ENCODE measurements around the gene TENT4A. TPM values are rescaled to one million over a fixed set of nuclear protein-coding genes. Genes with fewer than 3 reads are reported as not detected.
"Not testable (repeated sequence)": the region's sequence is repeated elsewhere in the genome, so short reads cannot be mapped to it uniquely, and the experiment has no call there.

The TENT4A gene
- total and polyA plus RNA-seq, 7 experiments from 2014 or later = 1.6 to 61.4 (median 50.7) TPM

DNA sequence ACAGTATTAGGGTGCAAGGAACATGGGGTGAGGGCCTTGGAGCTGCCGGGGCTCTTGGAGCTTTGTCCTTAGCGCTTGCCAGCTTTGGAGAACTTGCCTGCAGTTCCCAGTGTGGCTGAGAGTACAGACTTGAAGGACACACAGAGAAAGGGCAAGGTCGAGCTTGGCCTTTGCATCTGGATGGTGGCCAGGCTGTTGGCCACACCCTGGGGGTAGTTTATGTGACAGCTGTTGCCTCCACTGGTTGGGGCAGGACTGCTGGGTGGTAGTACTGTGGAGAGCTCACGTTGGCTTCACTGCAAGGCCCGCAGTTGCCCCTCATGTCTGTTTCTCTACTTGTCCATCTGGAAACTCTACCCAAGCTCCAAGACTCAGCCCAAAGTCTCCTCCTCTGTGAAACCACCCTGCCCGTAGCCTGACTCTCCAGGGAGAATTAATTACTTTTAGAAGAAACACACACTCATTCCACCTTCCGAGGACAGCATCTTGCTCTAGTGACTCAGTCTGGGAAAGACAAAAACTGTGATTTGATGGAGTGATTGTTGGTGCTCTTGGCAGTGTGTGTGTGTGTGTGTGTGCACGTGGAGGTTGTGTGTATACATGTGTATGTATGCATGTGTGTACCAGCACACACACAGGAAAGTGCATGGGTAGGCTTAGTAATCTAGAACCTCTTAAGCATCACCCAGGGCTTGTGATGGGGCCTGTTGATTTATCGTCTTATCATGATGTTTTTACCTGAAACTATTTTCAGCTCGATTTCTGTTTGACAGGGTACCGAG is 57.8 kb downstream of the TENT4A start:
- no peak overlapping the region for H3K27ac Mint-ChIP-seq
- H3K9me3 Mint-ChIP-seq = no peaks in the 10 kb centered on the region
- ATAC-seq = no peak
- H3K36me3 Mint-ChIP-seq = no peaks in the 10 kb centered on the region
- Histone ChIP-seq H3K27ac (ENCODE audit: low read depth, low read length) (no peak overlapping the region), H3K4me1 (ENCODE audit: control insufficient read depth in 2 of 2, insufficient read depth in 2 of 2, low read length in 2 of 2) (no peaks in the 10 kb centered on the region), H3K4me3 (ENCODE audit: low read length) (no peak overlapping the region), H3K9me3 (ENCODE audit: control insufficient read depth in 2 of 3, low read length in 3 of 3) (no peaks in the 10 kb centered on the region), H3K27me3 (ENCODE audit: control insufficient read depth in 2 of 2, insufficient read depth in 2 of 2, low read length in 2 of 2) (no peaks in the 10 kb centered on the region), H3K36me3 (ENCODE audit: control insufficient read depth in 2 of 3, insufficient read depth in 3 of 3, low read length in 3 of 3) (no peaks in the 10 kb centered on the region)
- H3K4me1 Mint-ChIP-seq = peaks cover 4 to 18% (median 11%) of the 10 kb centered on the region in 7 donors
- POLR2A ChIA-PET = no interaction called here
- H3K4me3 Mint-ChIP-seq = no peak overlapping the region
- DNase-seq = no peak
- intact Hi-C loops (cut with micrococcal nuclease) = no loop called here
- CTCF ChIA-PET = no interaction called here
- peaks cover 6 to 13% (median 10%) of the 10 kb centered on the region in 5 donors for H3K27me3 Mint-ChIP-seq

DNA sequence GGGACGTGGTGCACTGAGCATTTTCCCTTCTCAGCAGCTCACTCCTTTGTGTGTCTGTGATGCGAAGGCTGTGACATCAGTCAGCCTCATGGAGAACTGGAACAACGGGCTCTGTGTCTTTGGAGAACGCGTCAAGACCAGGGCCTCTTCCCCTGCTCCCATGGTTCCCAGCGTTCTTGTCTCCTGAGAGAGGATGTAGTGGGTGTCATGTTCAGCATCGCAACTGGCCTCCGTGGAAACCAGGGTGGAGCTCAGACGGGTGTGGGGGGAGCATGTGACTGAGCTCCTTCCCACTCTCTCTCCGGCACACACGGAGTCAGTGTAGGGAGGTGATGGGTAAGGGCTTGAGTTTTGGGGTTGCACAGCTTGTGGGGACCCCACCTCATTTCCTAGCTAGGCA is 59.7 kb downstream of the TENT4A start:
- Mint-ChIP-seq H3K27ac (no peak overlapping the region), H3K9me3 (no peaks in the 10 kb centered on the region), H3K4me1 (peaks cover 4 to 16% (median 10%) of the 10 kb centered on the region in 7 donors), H3K36me3 (no peaks in the 10 kb centered on the region), H3K4me3 (peak overlapping the region in 4 of 10 donors; percentile 45 to 66 (median 60)), H3K27me3 (peaks cover 10 to 19% (median 13%) of the 10 kb centered on the region in 5 donors)
- ChIA-PET CTCF (interaction anchor here (0.7 kb wide), 1 partner anchor 120 kb away, joined by 3 read pairs; no protein-coding TSS in a partner anchor), POLR2A (no interaction called here)
- DNase-seq = no peak
- Histone ChIP-seq H3K27ac (ENCODE audit: low read depth, low read length) (no peak overlapping the region), H3K27me3 (ENCODE audit: control insufficient read depth in 2 of 2, insufficient read depth in 2 of 2, low read length in 2 of 2) (no peaks in the 10 kb centered on the region), H3K9me3 (ENCODE audit: control insufficient read depth in 2 of 3, low read length in 3 of 3) (no peaks in the 10 kb centered on the region), H3K4me3 (ENCODE audit: low read length) (no peak overlapping the region), H3K36me3 (ENCODE audit: control insufficient read depth in 2 of 3, insufficient read depth in 3 of 3, low read length in 3 of 3) (no peaks in the 10 kb centered on the region), H3K4me1 (ENCODE audit: control insufficient read depth in 2 of 2, insufficient read depth in 2 of 2, low read length in 2 of 2) (no peaks in the 10 kb centered on the region)
- ATAC-seq = no peak
- intact Hi-C loops (cut with micrococcal nuclease) = no loop called here

- CTCF ChIA-PET = no interaction called here
- Histone ChIP-seq H3K9me3 (ENCODE audit: control insufficient read depth in 2 of 3, low read length in 3 of 3) (no peaks in the 10 kb centered on the region), H3K36me3 (ENCODE audit: control insufficient read depth in 2 of 3, insufficient read depth in 3 of 3, low read length in 3 of 3) (no peaks in the 10 kb centered on the region), H3K4me1 (ENCODE audit: control insufficient read depth in 2 of 2, insufficient read depth in 2 of 2, low read length in 2 of 2) (no peaks in the 10 kb centered on the region), H3K27me3 (ENCODE audit: control insufficient read depth in 2 of 2, insufficient read depth in 2 of 2, low read length in 2 of 2) (no peaks in the 10 kb centered on the region), H3K4me3 (ENCODE audit: low read length) (no peak overlapping the region), H3K27ac (ENCODE audit: low read depth, low read length) (no peak overlapping the region)
- H3K4me1 Mint-ChIP-seq = peaks cover 4 to 16% (median 10%) of the 10 kb centered on the region in 7 donors
- peak overlapping the region in 5 of 10 donors; percentile 38 to 66 (median 59) for H3K4me3 Mint-ChIP-seq
- no peaks in the 10 kb centered on the region for H3K9me3 Mint-ChIP-seq
- ATAC-seq (no peak), DNase-seq (no peak)
- POLR2A ChIA-PET = no interaction called here
- H3K27ac Mint-ChIP-seq = no peak overlapping the region
- intact Hi-C loops (cut with micrococcal nuclease) = no loop called here
- H3K36me3 Mint-ChIP-seq = no peaks in the 10 kb centered on the region
- H3K27me3 Mint-ChIP-seq = peaks cover 11 to 21% (median 13%) of the 10 kb centered on the region in 5 donors
These were observed 60.3 kb downstream of the TENT4A start for GRCh38 chr5:6773342-6774035.

DNA sequence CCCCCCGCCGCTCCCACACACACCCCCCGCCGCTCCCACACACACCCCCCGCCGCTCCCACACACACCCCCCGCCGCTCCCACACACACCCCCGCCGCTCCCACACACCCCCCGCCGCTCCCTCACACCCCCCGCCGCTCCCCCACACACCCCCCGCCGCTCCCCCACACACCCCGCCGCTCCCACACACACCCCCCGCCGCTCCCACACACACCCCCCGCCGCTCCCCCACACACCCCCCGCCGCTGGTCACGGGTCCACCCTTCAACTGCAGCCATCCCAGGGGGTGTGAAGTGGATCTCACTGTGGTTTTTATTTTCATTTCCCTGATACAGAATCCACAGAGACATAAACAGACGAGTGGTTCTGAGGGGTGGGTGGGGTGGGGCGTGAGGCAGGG is 61.0 kb downstream of the TENT4A start:
- peaks cover 11 to 22% (median 13%) of the 10 kb centered on the region in 5 donors for H3K27me3 Mint-ChIP-seq
- H3K27ac ChIP-seq (ENCODE audit: low read depth, low read length); H3K9me3 Mint-ChIP-seq; DNase-seq; H3K4me3 ChIP-seq (ENCODE audit: low read length); POLR2A ChIA-PET; CTCF ChIA-PET; H3K36me3 ChIP-seq (ENCODE audit: control insufficient read depth in 2 of 3, insufficient read depth in 3 of 3, low read length in 3 of 3); H3K27ac Mint-ChIP-seq; ATAC-seq; H3K9me3 ChIP-seq (ENCODE audit: control insufficient read depth in 2 of 3, low read length in 3 of 3); H3K27me3 ChIP-seq (ENCODE audit: control insufficient read depth in 2 of 2, insufficient read depth in 2 of 2, low read length in 2 of 2); intact Hi-C loops (cut with micrococcal nuclease); H3K36me3 Mint-ChIP-seq; H3K4me1 ChIP-seq (ENCODE audit: control insufficient read depth in 2 of 2, insufficient read depth in 2 of 2, low read length in 2 of 2): not testable (repeated sequence)
- peaks cover 4 to 16% (median 10%) of the 10 kb centered on the region in 7 donors for H3K4me1 Mint-ChIP-seq
- peak overlapping the region in 6 of 10 donors; percentile 9 to 73 (median 36) for H3K4me3 Mint-ChIP-seq

GRCh38 chr5:6774721-6775204 is 61.5 kb downstream of the TENT4A start:
- H3K4me3 ChIP-seq (ENCODE audit: low read length) = no peak overlapping the region
- no peaks in the 10 kb centered on the region for H3K4me1 ChIP-seq (ENCODE audit: control insufficient read depth in 2 of 2, insufficient read depth in 2 of 2, low read length in 2 of 2)
- no peaks in the 10 kb centered on the region for H3K9me3 ChIP-seq (ENCODE audit: control insufficient read depth in 2 of 3, low read length in 3 of 3)
- POLR2A ChIA-PET = no interaction called here
- Mint-ChIP-seq H3K4me1 (peaks cover 4 to 16% (median 10%) of the 10 kb centered on the region in 7 donors), H3K27me3 (peaks cover 11 to 26% (median 13%) of the 10 kb centered on the region in 5 donors), H3K9me3 (no peaks in the 10 kb centered on the region), H3K27ac (peak overlapping the region in 1 of 9 donors; percentile 22), H3K4me3 (peak overlapping the region in 6 of 10 donors; percentile 9 to 73 (median 36)), H3K36me3 (no peaks in the 10 kb centered on the region)
- intact Hi-C loops (cut with micrococcal nuclease) = no loop called here
- no peaks in the 10 kb centered on the region for H3K36me3 ChIP-seq (ENCODE audit: control insufficient read depth in 2 of 3, insufficient read depth in 3 of 3, low read length in 3 of 3)
- CTCF ChIA-PET = interaction anchor here (1.1 kb wide), 1 partner anchor 9 kb away, joined by 3 read pairs; no protein-coding TSS in a partner anchor
- ATAC-seq = peak; percentile 35
- DNase-seq = no peak
- no peaks in the 10 kb centered on the region for H3K27me3 ChIP-seq (ENCODE audit: control insufficient read depth in 2 of 2, insufficient read depth in 2 of 2, low read length in 2 of 2)
- H3K27ac ChIP-seq (ENCODE audit: low read depth, low read length) = no peak overlapping the region

DNA sequence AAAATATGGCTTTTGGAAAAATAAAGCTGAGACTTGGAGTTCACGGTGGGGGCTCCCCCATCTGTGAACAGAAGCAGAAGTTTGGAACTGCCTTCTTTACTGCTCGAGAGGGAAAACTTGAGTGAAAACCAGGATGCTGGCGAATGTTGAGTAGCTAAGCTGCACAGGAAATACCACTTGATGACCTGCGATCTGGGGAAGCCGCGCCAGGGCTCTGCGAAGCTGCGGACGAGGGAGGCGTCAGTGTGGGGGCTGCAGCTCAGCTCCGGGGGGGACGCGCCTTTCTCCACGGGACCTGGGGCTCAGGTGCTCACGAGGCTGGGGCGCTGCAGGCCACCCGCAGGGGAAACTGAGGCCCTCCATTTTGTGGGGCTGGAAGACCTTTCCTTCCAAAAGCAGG is 62.3 kb downstream of the TENT4A start:
- peaks cover 11 to 26% (median 13%) of the 10 kb centered on the region in 5 donors for H3K27me3 Mint-ChIP-seq

More for the DNA sequence above, 62.3 kb downstream of the TENT4A start:
- ATAC-seq (no peak), DNase-seq (no peak)
- Histone ChIP-seq H3K4me1 (ENCODE audit: control insufficient read depth in 2 of 2, insufficient read depth in 2 of 2, low read length in 2 of 2) (no peaks in the 10 kb centered on the region), H3K27me3 (ENCODE audit: control insufficient read depth in 2 of 2, insufficient read depth in 2 of 2, low read length in 2 of 2) (no peaks in the 10 kb centered on the region), H3K4me3 (ENCODE audit: low read length) (no peak overlapping the region), H3K36me3 (ENCODE audit: control insufficient read depth in 2 of 3, insufficient read depth in 3 of 3, low read length in 3 of 3) (no peaks in the 10 kb centered on the region), H3K9me3 (ENCODE audit: control insufficient read depth in 2 of 3, low read length in 3 of 3) (no peaks in the 10 kb centered on the region), H3K27ac (ENCODE audit: low read depth, low read length) (no peak overlapping the region)
- no peaks in the 10 kb centered on the region for H3K9me3 Mint-ChIP-seq
- ChIA-PET CTCF (interaction anchor here (1.1 kb wide), 1 partner anchor 9 kb away, joined by 3 read pairs; no protein-coding TSS in a partner anchor), POLR2A (no interaction called here)
- H3K4me1 Mint-ChIP-seq = peaks cover 4 to 16% (median 10%) of the 10 kb centered on the region in 7 donors
- H3K36me3 Mint-ChIP-seq = no peaks in the 10 kb centered on the region
- H3K27ac Mint-ChIP-seq = peak overlapping the region in 1 of 9 donors; percentile 22
- H3K4me3 Mint-ChIP-seq = no peak overlapping the region
- intact Hi-C loops (cut with micrococcal nuclease) = no loop called here
